K562 (cell line): ENCODE data around the gene BIRC3. TPM values are rescaled to one million over a fixed set of nuclear protein-coding genes. Genes with fewer than 3 reads are reported as not detected.

Source experiments
- ADNP ChIP-seq: fragments of 200-800 bp; sonication (Bioruptor generic); IDR thresholded peaks from 2 replicates; pipeline ENCODE4 v1.6.1; 2016; ENCODE audit warnings: missing genetic modification characterization, missing compliant biosample characterization
- ARNT ChIP-seq, 2 experiments: fragments of 450-650 bp; IDR thresholded peaks; 2 replicates each; pipeline ENCODE4 v1.6.1; 2016; ENCODE audit warnings: mild to moderate bottlenecking in 1 of 2
- CBFA2T3 ChIP-seq: fragments of 450-650 bp; IDR thresholded peaks from 2 replicates; pipeline ENCODE4 v1.6.1; 2017
- CCNT2 ChIP-seq: IDR thresholded peaks from 2 replicates; pipeline ENCODE4 v1.6.1; 2011; ENCODE audit warnings: borderline replicate concordance, low read depth, mild to moderate bottlenecking, moderate library complexity, mixed read lengths, low read length; ENCODE audit not compliant: insufficient read length; ENCODE audit errors: extremely low read depth
- DLX4 ChIP-seq: fragments of 250-450 bp; sonication (Bioruptor Pico); IDR thresholded peaks from 2 replicates; pipeline ENCODE4 v1.6.1; 2021; ENCODE audit warnings: mild to moderate bottlenecking
- HLTF ChIP-seq: fragments of 450-650 bp; IDR thresholded peaks from 2 replicates; pipeline ENCODE4 v1.6.1; 2016
- IRF2 ChIP-seq: sonication (generic); formaldehyde crosslinking; IDR thresholded peaks from 2 replicates; pipeline ENCODE4 v1.8.1; 2022; ENCODE audit warnings: mild to moderate bottlenecking, missing genetic modification reagents
- JUN ChIP-seq, 2 experiments: sonication (generic) in 1 of 2; formaldehyde crosslinking in 1 of 2; IDR thresholded peaks; 2 replicates each; pipeline versions ENCODE4 v1.6.1 to v1.8.0; 2012 to 2022; ENCODE audit warnings: borderline replicate concordance in 2 of 2, mild to moderate bottlenecking in 2 of 2, improper control_type of control experiment in 1 of 2, low read depth in 1 of 2, low read length in 1 of 2, missing genetic modification reagents in 1 of 2
- MBD2 ChIP-seq: sonication (generic); IDR thresholded peaks from 2 replicates; pipeline ENCODE4 v1.6.1; 2016; ENCODE audit warnings: low read depth, borderline replicate concordance
- NR2C1 ChIP-seq, 2 experiments: fragments of 450-650 bp; IDR thresholded peaks; 2 replicates each; pipeline ENCODE4 v1.6.1; 2017; ENCODE audit warnings: mild to moderate bottlenecking in 2 of 2, antibody characterized with exemption in 1 of 2, inconsistent platforms in 1 of 2, missing compliant biosample characterization in 1 of 2, missing genetic modification characterization in 1 of 2
- RBM15 ChIP-seq: fragments of 200-400 bp; formaldehyde crosslinking; IDR thresholded peaks from 2 replicates; pipeline ENCODE4 v1.6.1; 2018; ENCODE audit warnings: mild to moderate bottlenecking, low read length, moderate library complexity; ENCODE audit not compliant: insufficient read depth
- RHOXF2B ChIP-seq: fragments of 250-450 bp; sonication (Bioruptor Pico); conservative IDR thresholded peaks from 2 replicates; pipeline ENCODE4 v1.5.1; 2021
- SLC30A9 ChIP-seq: fragments of 250-450 bp; sonication (Bioruptor Pico); IDR thresholded peaks from 2 replicates; pipeline ENCODE4 v1.8.0; 2022; ENCODE audit warnings: mild to moderate bottlenecking, moderate library complexity
- SRF ChIP-seq, 2 experiments: fragments of 250-450, 450-650 bp in 1 of 2; sonication (Bioruptor Pico) in 1 of 2; sonication (generic) in 1 of 2; formaldehyde crosslinking; IDR thresholded peaks; 2 replicates each; pipeline versions ENCODE4 v1.5.0 to v1.5.1; 2020 to 2022; ENCODE audit warnings: mild to moderate bottlenecking in 1 of 2, missing genetic modification reagents in 1 of 2
- TAF9B ChIP-seq: fragments of 450-650 bp; IDR thresholded peaks from 2 replicates; pipeline ENCODE4 v1.6.1; 2018; ENCODE audit warnings: mild to moderate bottlenecking; ENCODE audit not compliant: partially characterized antibody
- THRAP3 ChIP-seq: fragments of 450-650 bp; IDR thresholded peaks from 2 replicates; pipeline ENCODE4 v1.6.1; 2016; ENCODE audit warnings: mild to moderate bottlenecking, inconsistent platforms, borderline replicate concordance
- ZBTB1 ChIP-seq: sonication (generic); formaldehyde crosslinking; IDR thresholded peaks from 2 replicates; pipeline ENCODE4 v1.8.1; 2023; ENCODE audit warnings: missing genetic modification reagents, low read depth, mild to moderate bottlenecking, borderline replicate concordance
- ZBTB17 ChIP-seq: fragments of 450-650 bp; formaldehyde crosslinking; IDR thresholded peaks from 2 replicates; pipeline ENCODE4 v1.4.0; 2020; ENCODE audit warnings: mild to moderate bottlenecking
- ZBTB43 ChIP-seq: sonication (generic); formaldehyde crosslinking; IDR thresholded peaks from 2 replicates; pipeline ENCODE4 v1.8.0; 2023; ENCODE audit warnings: mild to moderate bottlenecking, missing genetic modification reagents
- ZNF124 ChIP-seq: sonication (generic); formaldehyde crosslinking; IDR thresholded peaks from 2 replicates; pipeline ENCODE4 v1.8.1; 2022; ENCODE audit warnings: missing genetic modification reagents
- ZNF143 ChIP-seq: sonication (generic); formaldehyde crosslinking; IDR thresholded peaks from 2 replicates; pipeline ENCODE4 v1.9.0; 2022; ENCODE audit warnings: mild to moderate bottlenecking, missing genetic modification reagents
- polyA plus RNA-seq, 8 experiments: library from polyadenylated mRNA; depleted of rRNA in 4 of 8; stranded (reverse) in 5 of 8; unstranded in 3 of 8; fragments of >200 nt; fragmentation: Nextera tagmentation in 2 of 8; fragmentation: Illumina TruSeq in 1 of 8; extraction: Ambion mirVana in 2 of 8; extraction: Trizol in 1 of 8; gene quantifications; 2 replicates each; pipeline versions ENCODE4 v1.2.1 to v1.2.3, GENCODE V29; 2011 to 2014; ENCODE audit warnings: inconsistent platforms in 1 of 8, missing spikeins in 1 of 8
- total RNA-seq, 7 experiments: library from RNA; depleted of rRNA in 6 of 7; stranded (reverse); fragments of >200 nt in 6 of 7; fragmentation: Illumina TruSeq in 2 of 7; extraction: Trizol in 2 of 7; gene quantifications; 2 replicates each; pipeline versions ENCODE4 v1.2.1 to v1.2.3, GENCODE V29; 2011 to 2021; ENCODE audit warnings: low replicate concordance in 1 of 7
- TF ChIP-seq, protein P1 (sequence below): fragments of 250-450 bp; sonication (Bioruptor Pico); IDR thresholded peaks from 2 replicates; pipeline ENCODE4 v1.8.0; 2022; ENCODE audit warnings: inconsistent platforms
- TF ChIP-seq, protein P2 (sequence below): fragments of 450-650 bp; IDR thresholded peaks from 2 replicates; pipeline ENCODE4 v1.6.1; 2016; ENCODE audit warnings: missing biosample characterization, missing genetic modification characterization

Gene BIRC3
- total and polyA plus RNA-seq, 9 of the 15 experiments (the other 6 are each of a cell fraction or from before 2014, with no cell fraction given) = 0.08 to 0.42 (median 0.18) TPM

DNA sequence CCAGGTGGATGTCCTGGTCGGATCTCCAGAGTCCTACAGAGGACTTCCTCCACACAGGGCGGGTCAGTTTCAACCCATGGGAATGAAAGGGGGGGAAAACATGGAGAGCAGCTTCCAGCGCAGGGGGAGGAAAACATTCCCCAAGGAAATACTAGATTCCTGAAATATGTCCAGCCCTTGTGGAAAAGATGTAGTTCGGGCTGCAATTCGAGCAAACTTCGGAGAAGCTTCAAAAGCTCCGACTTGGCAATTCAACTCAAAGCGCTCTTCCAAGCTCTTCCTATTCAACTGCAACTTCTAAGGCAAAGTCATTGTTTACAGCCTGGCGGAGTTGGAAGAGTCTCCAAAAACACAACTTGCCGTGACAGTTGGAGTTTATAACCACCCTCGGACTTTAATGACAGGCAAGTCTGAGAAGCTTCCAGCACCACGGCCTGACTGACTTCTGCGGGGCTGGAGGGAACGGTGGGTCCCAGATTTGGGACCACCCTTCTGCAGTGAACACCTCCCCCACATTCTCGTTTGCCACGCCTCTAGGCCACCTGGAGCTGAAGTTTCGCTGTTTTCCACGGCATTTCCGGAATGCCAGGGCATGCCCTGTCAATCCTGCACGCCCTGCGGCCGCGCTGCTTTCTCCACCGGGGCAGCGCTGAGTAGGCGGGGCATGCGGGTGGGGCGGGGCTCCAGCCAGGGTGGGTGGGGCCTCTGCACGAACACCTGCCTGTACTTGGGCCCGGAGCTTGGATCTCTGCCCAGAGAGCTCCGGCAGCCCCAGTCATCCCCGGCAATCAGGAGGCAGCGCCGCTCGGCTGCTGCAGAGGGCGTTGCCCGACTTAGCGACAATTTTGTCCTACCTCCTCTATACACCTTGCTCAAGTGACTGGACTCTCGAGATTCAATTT is 49.0 kb upstream of the BIRC3 start (continued):
- TF ChIP-seq ZBTB1 (CRISPR knock-in tag) = no peak
- TF ChIP-seq DLX4 (CRISPR knock-in tag) = no peak
- TF ChIP-seq MBD2 = no peak
- TF ChIP-seq TAF9B = no peak
- TF ChIP-seq CCNT2 = no peak
- no peak for TF ChIP-seq SRF (CRISPR knock-in tag; IDR thresholded peaks at IDR 0.05)
- TF ChIP-seq JUN (IDR thresholded peaks at IDR 0.05; ENCODE audit: borderline replicate concordance, low read depth, low read length) = no peak
- TF ChIP-seq JUN (CRISPR knock-in tag; IDR thresholded peaks at IDR 0.05; ENCODE audit: borderline replicate concordance) = no peak
- TF ChIP-seq, protein P1, sequence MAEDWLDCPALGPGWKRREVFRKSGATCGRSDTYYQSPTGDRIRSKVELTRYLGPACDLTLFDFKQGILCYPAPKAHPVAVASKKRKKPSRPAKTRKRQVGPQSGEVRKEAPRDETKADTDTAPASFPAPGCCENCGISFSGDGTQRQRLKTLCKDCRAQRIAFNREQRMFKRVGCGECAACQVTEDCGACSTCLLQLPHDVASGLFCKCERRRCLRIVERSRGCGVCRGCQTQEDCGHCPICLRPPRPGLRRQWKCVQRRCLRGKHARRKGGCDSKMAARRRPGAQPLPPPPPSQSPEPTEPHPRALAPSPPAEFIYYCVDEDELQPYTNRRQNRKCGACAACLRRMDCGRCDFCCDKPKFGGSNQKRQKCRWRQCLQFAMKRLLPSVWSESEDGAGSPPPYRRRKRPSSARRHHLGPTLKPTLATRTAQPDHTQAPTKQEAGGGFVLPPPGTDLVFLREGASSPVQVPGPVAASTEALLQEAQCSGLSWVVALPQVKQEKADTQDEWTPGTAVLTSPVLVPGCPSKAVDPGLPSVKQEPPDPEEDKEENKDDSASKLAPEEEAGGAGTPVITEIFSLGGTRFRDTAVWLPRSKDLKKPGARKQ = no peak
- TF ChIP-seq ADNP (tag) = no peak
- no peak for TF ChIP-seq RBM15
- TF ChIP-seq ZNF124 = no peak
- no peak for TF ChIP-seq ZBTB43
- no peak for TF ChIP-seq ZBTB17 (CRISPR knock-in tag)
- no peak for TF ChIP-seq ARNT (IDR thresholded peaks at IDR 0.05)
- TF ChIP-seq IRF2 = no peak
- no peak for TF ChIP-seq ZNF143 (CRISPR knock-in tag)
- no peak for TF ChIP-seq HLTF
- no peak for TF ChIP-seq SLC30A9 (CRISPR knock-in tag)
- no peak for TF ChIP-seq NR2C1 (IDR thresholded peaks at IDR 0.05)
- TF ChIP-seq NR2C1 (tag; IDR thresholded peaks at IDR 0.05) = no peak
- no peak for TF ChIP-seq CBFA2T3
- no peak for TF ChIP-seq RHOXF2B
- TF ChIP-seq, protein P2, sequence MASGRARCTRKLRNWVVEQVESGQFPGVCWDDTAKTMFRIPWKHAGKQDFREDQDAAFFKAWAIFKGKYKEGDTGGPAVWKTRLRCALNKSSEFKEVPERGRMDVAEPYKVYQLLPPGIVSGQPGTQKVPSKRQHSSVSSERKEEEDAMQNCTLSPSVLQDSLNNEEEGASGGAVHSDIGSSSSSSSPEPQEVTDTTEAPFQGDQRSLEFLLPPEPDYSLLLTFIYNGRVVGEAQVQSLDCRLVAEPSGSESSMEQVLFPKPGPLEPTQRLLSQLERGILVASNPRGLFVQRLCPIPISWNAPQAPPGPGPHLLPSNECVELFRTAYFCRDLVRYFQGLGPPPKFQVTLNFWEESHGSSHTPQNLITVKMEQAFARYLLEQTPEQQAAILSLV (tag) = no peak
- no peak for TF ChIP-seq THRAP3
